ENCODE measurements around the gene CASP9. TPM values are rescaled to one million over a fixed set of nuclear protein-coding genes. Genes with fewer than 3 reads are reported as not detected.

The CASP9 gene
- total and polyA plus RNA-seq, 2 experiments from 2014 or later, result 7.7 to 25.0 TPM

- TF ChIP-seq ZNF462 (CRISPR knock-in tag; IDR thresholded peaks at IDR 0.05), result no peak
These were observed 49.5 kb upstream of the CASP9 start (continued) for GRCh38 chr1:15573477-15573876.

GRCh38 chr1:15571266-15571665 lies 47.3 kb upstream of the CASP9 start:
- H3K27ac Mint-ChIP-seq, result no peak overlapping the region
- no peak overlapping the region for H3K4me2 ChIP-seq
- no peaks in the 10 kb centered on the region for H3K9me3 Mint-ChIP-seq
- ATAC-seq (no peak), DNase-seq (ENCODE audit: low spot score) (no peak)
- no peaks in the 10 kb centered on the region for H3K79me2 ChIP-seq (replicated peaks; ENCODE audit: insufficient read depth)
- no peaks in the 10 kb centered on the region for H3K4me1 ChIP-seq (ENCODE audit: insufficient read depth)
- 0 out of 3 replicates have a peak, but pooled peaks cover 3% of the 10 kb centered on the region for H3K4me1 Mint-ChIP-seq
- peaks cover 4% of the 10 kb centered on the region for H3K27me3 Mint-ChIP-seq (ENCODE audit: insufficient read depth, low read depth, poor library complexity)
- H4K20me1 ChIP-seq (replicated peaks; ENCODE audit: insufficient read depth), result peaks cover 6% of the 10 kb centered on the region; the same call in 1 of the 2 replicates
- no peaks in the 10 kb centered on the region for H3K9me2 ChIP-seq (ENCODE audit: insufficient read depth)
- H3K4me3 ChIP-seq, result no peak overlapping the region
- no peak overlapping the region for H3K4me3 Mint-ChIP-seq
- peaks cover 25% of the 10 kb centered on the region for H3K36me3 ChIP-seq (ENCODE audit: insufficient read depth)
- H3K27me3 ChIP-seq (ENCODE audit: insufficient read depth), result no peaks in the 10 kb centered on the region
- H3F3A ChIP-seq (replicated peaks; ENCODE audit: low read depth), result no peaks in the 10 kb centered on the region
- H2AFZ ChIP-seq, result no peak overlapping the region
- H3K27ac ChIP-seq (ENCODE audit: low read depth), result no peak overlapping the region
- H3K36me3 Mint-ChIP-seq (ENCODE audit: low read depth), result peaks cover 36% of the 10 kb centered on the region; the same call in 2 of the 3 replicates
- TF ChIP-seq CTCF (conservative IDR thresholded peaks at IDR 0.05; ENCODE audit: low read depth in 2 of 2) (no peak), POLR2AphosphoS5 (IDR thresholded peaks at IDR 0.05; ENCODE audit: low read depth) (no peak), ZNF114 (CRISPR knock-in tag; IDR thresholded peaks at IDR 0.05) (no peak), NANOG (IDR thresholded peaks at IDR 0.05; ENCODE audit: borderline replicate concordance) (no peak), STAT1 (IDR thresholded peaks at IDR 0.05; ENCODE audit: unreplicated experiment) (no peak), ZNF331 (CRISPR knock-in tag; IDR thresholded peaks at IDR 0.05; ENCODE audit: low read depth) (no peak), EZH2 (IDR thresholded peaks at IDR 0.05; ENCODE audit: low read depth, unreplicated experiment) (no peak), CREB1 (CRISPR knock-in tag; IDR thresholded peaks at IDR 0.05; ENCODE audit: low read depth) (no peak), ZNF462 (CRISPR knock-in tag; IDR thresholded peaks at IDR 0.05) (no peak)
